Measurements from ENCODE around the gene LRRN2. TPM values are rescaled to one million over a fixed set of nuclear protein-coding genes. Genes with fewer than 3 reads are reported as not detected.

Gene LRRN2
- total and polyA plus RNA-seq, 2 donors (not counting 3 experiments of a cell fraction or from before 2014, with no cell fraction given): not detected

GRCh38 chr1:204730826-204731459 is 45.4 kb upstream of the LRRN2 start:
- CTCF ChIA-PET: interaction anchor here (0.8 kb wide), 1 partner anchor 16 kb away, joined by 3 read pairs; no protein-coding TSS in a partner anchor
- DNase-seq (ENCODE audit: low read depth, low spot score) (no peak), FAIRE-seq (no peak)
- H3K36me3 ChIP-seq (ENCODE audit: control insufficient read depth in 2 of 2, extremely low read depth in 1 of 2, insufficient read depth in 2 of 2, low read length in 2 of 2): no peaks in the 10 kb centered on the region
- dilution Hi-C loops (cut with MboI; ENCODE audit: extremely low pct_ligation_motif_present, low sequenced_read_pairs) (no loop called here), intact Hi-C loops (cut with micrococcal nuclease) (no loop called here)
- no peak overlapping the region for H3K4me3 ChIP-seq (replicated peaks in 1 of 3; ENCODE audit: insufficient read depth in 1 of 3, low read depth in 1 of 3, low read length in 3 of 3)
- TF ChIP-seq MYC (IDR thresholded peaks at IDR 0.05; ENCODE audit: low read depth, low read length) (no peak), POLR2AphosphoS5 (IDR thresholded peaks at IDR 0.05; ENCODE audit: insufficient read depth, low read depth, low read length) (no peak), POLR2A (IDR thresholded peaks at IDR 0.05; ENCODE audit: low read depth, low read length) (no peak), GATA2 (IDR thresholded peaks at IDR 0.05; ENCODE audit: insufficient read depth, insufficient read length, low read depth, low read length) (no peak), CTCF (IDR thresholded peaks at IDR 0.05; ENCODE audit: extremely low read depth in 1 of 2, insufficient read depth in 1 of 2, low read depth in 1 of 2, low read length in 2 of 2) (no peak), EZH2 (IDR thresholded peaks at IDR 0.05; ENCODE audit: borderline replicate concordance, low read depth, low read length, severe bottlenecking) (no peak), FOS (IDR thresholded peaks at IDR 0.05; ENCODE audit: borderline replicate concordance, insufficient read depth, low read length) (no peak), MAX (IDR thresholded peaks at IDR 0.05; ENCODE audit: insufficient read depth, insufficient read length) (no peak), JUN (IDR thresholded peaks at IDR 0.05; ENCODE audit: borderline replicate concordance, insufficient read depth, insufficient read length, low read depth) (no peak)
- no peaks in the 10 kb centered on the region for H3K9me3 ChIP-seq (replicated peaks; ENCODE audit: control insufficient read depth, insufficient read depth, low read length)
- no peaks in the 10 kb centered on the region for H3K4me1 ChIP-seq (ENCODE audit: control insufficient read depth, extremely low read depth, insufficient read depth, low read length)
- POLR2A ChIA-PET: no interaction called here
- H3K27me3 ChIP-seq (ENCODE audit: control insufficient read depth in 2 of 2, insufficient read depth in 2 of 2, low read length in 2 of 2): peaks cover 11 to 14% of the 10 kb centered on the region in 2 experiments
- no peaks in the 10 kb centered on the region for H4K20me1 ChIP-seq (replicated peaks; ENCODE audit: control insufficient read depth, extremely low read depth, insufficient read depth, low read length)
- H3K9ac ChIP-seq (replicated peaks; ENCODE audit: extremely low read depth, insufficient read depth, low read length): no peak overlapping the region
- BruUV-seq (replicated peaks): no TSS peak
- no peaks in the 10 kb centered on the region for H3K79me2 ChIP-seq (ENCODE audit: control insufficient read depth, insufficient read depth, low read length)
- no peak overlapping the region for H3K27ac ChIP-seq (ENCODE audit: insufficient read depth, low read depth, low read length)
- no peak overlapping the region for H2AFZ ChIP-seq (ENCODE audit: low read depth, low read length)
- no peaks in the 10 kb centered on the region for H3K9me1 ChIP-seq (replicated peaks; ENCODE audit: control insufficient read depth, extremely low read depth, insufficient read depth, low read length)
- no peak overlapping the region for H3K4me2 ChIP-seq (ENCODE audit: insufficient read depth, low read length)
